Measurements from ENCODE around the gene ALDH3A2.

The ALDH3A2 gene

GRCh38 chr17:19618015-19618414, 30.5 kb upstream of the ALDH3A2 start:
- no peaks in the 10 kb centered on the region for H3K27me3 ChIP-seq (replicated peaks; ENCODE audit: control insufficient read depth, insufficient read depth, low read length)
- no peak overlapping the region for H3K4me3 ChIP-seq (replicated peaks; ENCODE audit: low read depth, low read length)
- no peaks in the 10 kb centered on the region for H3K36me3 ChIP-seq (ENCODE audit: control insufficient read depth, insufficient read depth, low read length)
- TF ChIP-seq CTCF (IDR thresholded peaks at IDR 0.05; ENCODE audit: insufficient read depth, low read length, poor library complexity, severe bottlenecking): no peak
- no peak for DNase-seq (ENCODE audit: extremely low read depth, insufficient read length)

GRCh38 chr17:19619705-19620325, 28.7 kb upstream of the ALDH3A2 start:
- H3K27me3 ChIP-seq (replicated peaks; ENCODE audit: control insufficient read depth, insufficient read depth, low read length): no peaks in the 10 kb centered on the region; the same call in 1 of the 2 replicates
- no peaks in the 10 kb centered on the region for H3K36me3 ChIP-seq (ENCODE audit: control insufficient read depth, insufficient read depth, low read length)
- no peak for TF ChIP-seq CTCF (IDR thresholded peaks at IDR 0.05; ENCODE audit: insufficient read depth, low read length, poor library complexity, severe bottlenecking)
- H3K4me3 ChIP-seq (replicated peaks; ENCODE audit: low read depth, low read length): no peak overlapping the region
- DNase-seq (ENCODE audit: extremely low read depth, insufficient read length): no peak

GRCh38 chr17:19621697-19622096, 26.9 kb upstream of the ALDH3A2 start:
- no peak for TF ChIP-seq CTCF (IDR thresholded peaks at IDR 0.05; ENCODE audit: insufficient read depth, low read length, poor library complexity, severe bottlenecking)
- Histone ChIP-seq H3K36me3 (ENCODE audit: control insufficient read depth, insufficient read depth, low read length) (no peaks in the 10 kb centered on the region), H3K4me3 (replicated peaks; ENCODE audit: low read depth, low read length) (no peak overlapping the region), H3K27me3 (replicated peaks; ENCODE audit: control insufficient read depth, insufficient read depth, low read length) (no peaks in the 10 kb centered on the region; the same call in 1 of the 2 replicates)
- no peak for DNase-seq (ENCODE audit: extremely low read depth, insufficient read length)

GRCh38 chr17:19626079-19626478, 22.5 kb upstream of the ALDH3A2 start:
- Histone ChIP-seq H3K36me3 (ENCODE audit: control insufficient read depth, insufficient read depth, low read length) (no peaks in the 10 kb centered on the region), H3K27me3 (replicated peaks; ENCODE audit: control insufficient read depth, insufficient read depth, low read length) (no peaks in the 10 kb centered on the region; the same call in 1 of the 2 replicates), H3K4me3 (replicated peaks; ENCODE audit: low read depth, low read length) (no peak overlapping the region)
- TF ChIP-seq CTCF (IDR thresholded peaks at IDR 0.05; ENCODE audit: insufficient read depth, low read length, poor library complexity, severe bottlenecking): no peak
- DNase-seq (ENCODE audit: extremely low read depth, insufficient read length): no peak

- no peak for TF ChIP-seq CTCF (IDR thresholded peaks at IDR 0.05; ENCODE audit: insufficient read depth, low read length, poor library complexity, severe bottlenecking)
These were observed 19.1 kb upstream of the ALDH3A2 start for GRCh38 chr17:19629449-19629848.

GRCh38 chr17:19630035-19630434, 18.5 kb upstream of the ALDH3A2 start:
- no peak for TF ChIP-seq CTCF (IDR thresholded peaks at IDR 0.05; ENCODE audit: insufficient read depth, low read length, poor library complexity, severe bottlenecking)
- H3K4me3 ChIP-seq (replicated peaks; ENCODE audit: low read depth, low read length): no peak overlapping the region
- no peak for DNase-seq (ENCODE audit: extremely low read depth, insufficient read length)
- no peaks in the 10 kb centered on the region for H3K36me3 ChIP-seq (ENCODE audit: control insufficient read depth, insufficient read depth, low read length)
- H3K27me3 ChIP-seq (replicated peaks; ENCODE audit: control insufficient read depth, insufficient read depth, low read length): no peaks in the 10 kb centered on the region

More at GRCh38 chr17:19629449-19629848, 19.1 kb upstream of the ALDH3A2 start:
- DNase-seq (ENCODE audit: extremely low read depth, insufficient read length): no peak
- Histone ChIP-seq H3K27me3 (replicated peaks; ENCODE audit: control insufficient read depth, insufficient read depth, low read length) (no peaks in the 10 kb centered on the region), H3K4me3 (replicated peaks; ENCODE audit: low read depth, low read length) (no peak overlapping the region), H3K36me3 (ENCODE audit: control insufficient read depth, insufficient read depth, low read length) (no peaks in the 10 kb centered on the region)

All from GM06990 (cell line).